ENCODE results near the gene BCAS3. TPM values are rescaled to one million over a fixed set of nuclear protein-coding genes. Genes with fewer than 3 reads are reported as not detected.
A peak's percentile ranks its signal among the peaks of the same experiment; 100 is the strongest.

BCAS3 gene
- total RNA-seq, 1 donor from 2014 or later, result 64.9 TPM

DNA sequence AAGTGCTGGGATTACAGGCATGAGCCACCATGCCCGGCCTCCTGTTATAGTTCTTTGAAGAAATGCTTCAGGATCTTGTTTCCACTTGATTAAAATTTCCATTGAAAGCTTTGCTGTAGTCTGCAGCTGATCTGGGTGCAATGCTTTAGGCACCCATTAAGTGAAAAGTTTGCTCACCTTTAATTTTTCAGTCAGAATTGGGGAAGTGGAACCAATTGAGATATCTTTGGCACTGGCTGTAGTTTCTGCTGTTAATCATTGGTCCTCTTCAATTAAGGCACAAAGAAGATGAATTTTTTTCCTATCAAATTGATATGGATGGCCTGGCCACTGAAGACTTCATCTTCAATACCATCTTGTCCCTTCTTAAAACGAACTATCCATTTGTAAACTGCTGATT is 385.9 kb downstream of the BCAS3 start:
- no peaks in the 10 kb centered on the region for H3K9me3 Mint-ChIP-seq
- no peak overlapping the region for H3K4me3 Mint-ChIP-seq
- H3K27me3 Mint-ChIP-seq (ENCODE audit: low read depth), result no peaks in the 10 kb centered on the region
- H3K4me1 Mint-ChIP-seq, result peaks cover 36% of the 10 kb centered on the region
- peaks cover 5% of the 10 kb centered on the region for H3K36me3 Mint-ChIP-seq
- TF ChIP-seq, protein P1, sequence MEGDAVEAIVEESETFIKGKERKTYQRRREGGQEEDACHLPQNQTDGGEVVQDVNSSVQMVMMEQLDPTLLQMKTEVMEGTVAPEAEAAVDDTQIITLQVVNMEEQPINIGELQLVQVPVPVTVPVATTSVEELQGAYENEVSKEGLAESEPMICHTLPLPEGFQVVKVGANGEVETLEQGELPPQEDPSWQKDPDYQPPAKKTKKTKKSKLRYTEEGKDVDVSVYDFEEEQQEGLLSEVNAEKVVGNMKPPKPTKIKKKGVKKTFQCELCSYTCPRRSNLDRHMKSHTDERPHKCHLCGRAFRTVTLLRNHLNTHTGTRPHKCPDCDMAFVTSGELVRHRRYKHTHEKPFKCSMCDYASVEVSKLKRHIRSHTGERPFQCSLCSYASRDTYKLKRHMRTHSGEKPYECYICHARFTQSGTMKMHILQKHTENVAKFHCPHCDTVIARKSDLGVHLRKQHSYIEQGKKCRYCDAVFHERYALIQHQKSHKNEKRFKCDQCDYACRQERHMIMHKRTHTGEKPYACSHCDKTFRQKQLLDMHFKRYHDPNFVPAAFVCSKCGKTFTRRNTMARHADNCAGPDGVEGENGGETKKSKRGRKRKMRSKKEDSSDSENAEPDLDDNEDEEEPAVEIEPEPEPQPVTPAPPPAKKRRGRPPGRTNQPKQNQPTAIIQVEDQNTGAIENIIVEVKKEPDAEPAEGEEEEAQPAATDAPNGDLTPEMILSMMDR (IDR thresholded peaks at IDR 0.05; ENCODE audit: unreplicated experiment), result no peak
- peak overlapping the region; percentile 95 for H3K27ac Mint-ChIP-seq
- no peak for DNase-seq (ENCODE audit: low spot score in 2 of 2, unreplicated experiment in 2 of 2)

DNA sequence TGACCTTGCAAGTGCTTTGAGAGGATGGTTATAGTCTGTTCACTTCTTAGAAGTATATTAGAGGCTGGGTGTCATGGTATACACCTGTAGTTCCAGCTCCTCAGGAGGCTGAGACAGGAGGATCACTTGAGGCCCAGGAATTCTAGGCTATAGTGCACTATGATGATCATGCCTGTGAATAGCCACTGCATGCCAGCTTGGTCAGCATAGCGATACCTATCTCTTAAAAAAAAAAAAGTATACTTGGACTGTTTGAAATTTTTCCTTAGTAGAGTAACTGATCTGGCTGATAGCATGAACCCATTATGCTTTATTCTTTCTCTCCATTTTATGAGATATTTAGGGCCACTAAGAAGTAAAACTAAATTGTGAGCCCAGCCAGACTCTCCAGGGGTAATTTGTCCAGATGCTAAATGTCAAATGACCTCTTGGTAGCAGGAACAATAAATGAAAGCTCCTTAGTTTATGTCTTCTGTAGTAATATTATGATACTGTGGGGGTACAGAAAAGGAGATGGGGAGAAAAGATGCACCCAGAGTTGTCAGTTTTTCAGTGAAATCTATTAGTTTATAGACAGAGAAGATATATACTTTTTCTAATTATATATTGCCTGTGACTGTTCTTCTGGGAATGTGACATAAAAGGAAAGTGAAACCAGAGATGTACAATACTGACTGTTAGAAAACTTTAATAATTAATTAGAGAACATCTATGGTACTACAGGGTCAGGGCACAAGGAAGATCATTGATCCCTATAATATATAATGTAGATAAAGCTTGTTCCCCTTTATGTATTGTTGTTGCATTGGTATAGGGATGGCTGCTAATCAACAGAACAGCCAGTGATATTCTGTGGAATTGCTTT is 386.7 kb downstream of the BCAS3 start:
- TF ChIP-seq, protein P1 (IDR thresholded peaks at IDR 0.05; ENCODE audit: unreplicated experiment), result no peak
- H3K36me3 Mint-ChIP-seq, result peaks cover 9% of the 10 kb centered on the region
- no peak overlapping the region for H3K4me3 Mint-ChIP-seq
- peaks cover 37% of the 10 kb centered on the region for H3K4me1 Mint-ChIP-seq
- no peak for DNase-seq (ENCODE audit: low spot score in 2 of 2, unreplicated experiment in 2 of 2)
- peaks cover 3% of the 10 kb centered on the region for H3K9me3 Mint-ChIP-seq
- H3K27ac Mint-ChIP-seq, result peak overlapping the region; percentile 95
- H3K27me3 Mint-ChIP-seq (ENCODE audit: low read depth), result no peaks in the 10 kb centered on the region

DNA sequence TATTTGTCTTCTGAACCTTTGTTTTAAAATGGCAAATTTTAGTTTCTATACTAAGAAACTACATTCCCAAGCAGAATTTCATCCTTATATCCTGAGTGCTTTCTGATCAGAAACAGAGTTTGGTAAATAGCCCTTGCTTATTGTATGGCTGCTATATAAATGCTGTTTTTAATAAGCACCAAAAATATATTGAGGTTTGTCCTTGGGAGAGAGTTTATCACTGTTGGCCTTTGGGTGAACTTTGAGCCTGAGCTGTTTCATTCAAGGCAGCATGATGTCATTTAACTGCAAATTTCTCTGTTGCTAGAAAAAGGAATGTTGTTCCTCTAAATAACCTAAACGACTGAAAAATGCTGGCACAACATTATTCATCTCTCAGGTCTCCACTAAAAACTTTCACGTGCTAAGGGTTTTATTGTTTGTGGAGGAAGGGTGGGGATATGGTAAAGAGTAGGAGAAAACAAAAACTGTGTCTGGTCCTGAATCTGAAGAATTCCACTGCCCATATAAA is 387.7 kb downstream of the BCAS3 start:
- H3K4me3 Mint-ChIP-seq, result no peak overlapping the region
- peaks cover 37% of the 10 kb centered on the region for H3K4me1 Mint-ChIP-seq
- peak overlapping the region; percentile 95 for H3K27ac Mint-ChIP-seq
- no peak for DNase-seq (ENCODE audit: low spot score in 2 of 2, unreplicated experiment in 2 of 2)
- no peaks in the 10 kb centered on the region for H3K27me3 Mint-ChIP-seq (ENCODE audit: low read depth)
- H3K9me3 Mint-ChIP-seq, result peaks cover 3% of the 10 kb centered on the region
- TF ChIP-seq, protein P1 (IDR thresholded peaks at IDR 0.05; ENCODE audit: unreplicated experiment), result no peak
- H3K36me3 Mint-ChIP-seq, result peaks cover 11% of the 10 kb centered on the region

DNA sequence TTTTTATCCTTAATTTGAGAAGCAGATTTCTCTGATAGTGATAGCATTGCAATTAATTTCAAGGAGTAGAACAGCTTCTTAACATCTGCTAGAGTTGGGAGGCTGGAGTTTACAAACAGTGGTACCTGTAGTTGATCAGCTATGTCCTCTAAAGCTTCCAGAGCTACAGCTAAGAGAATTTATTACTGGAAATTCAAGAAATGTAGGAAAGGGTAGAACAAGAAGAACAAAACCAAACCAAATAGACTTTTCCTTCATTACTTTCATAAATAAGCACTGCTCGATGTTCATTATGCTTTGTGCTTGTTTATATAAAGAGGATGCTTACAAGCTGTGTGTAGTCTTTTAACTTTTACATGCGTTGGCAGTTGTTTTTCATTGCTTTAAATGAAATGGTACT is 388.4 kb downstream of the BCAS3 start:
- TF ChIP-seq, protein P1 (IDR thresholded peaks at IDR 0.05; ENCODE audit: unreplicated experiment), result no peak
- H3K4me1 Mint-ChIP-seq, result peaks cover 34% of the 10 kb centered on the region

DNA sequence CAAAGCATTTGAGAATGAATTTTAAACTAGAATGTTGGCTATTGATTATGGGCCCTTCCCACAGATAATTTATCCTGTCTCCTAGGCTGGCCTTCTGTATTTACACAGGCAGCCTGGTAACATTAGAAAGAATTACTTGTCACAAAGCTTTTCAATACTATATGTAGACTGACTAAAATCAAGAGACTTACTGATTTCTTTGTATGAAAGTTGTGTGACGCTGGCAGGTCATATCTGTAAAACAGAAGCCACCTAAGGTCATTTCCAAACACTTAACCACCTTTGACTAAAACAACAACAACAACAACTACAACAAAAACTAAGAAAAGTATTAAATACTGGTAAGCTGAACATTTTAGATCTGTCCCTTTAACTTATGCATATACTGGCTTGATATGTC is 393.0 kb downstream of the BCAS3 start:
- no peak for DNase-seq (ENCODE audit: low spot score in 2 of 2, unreplicated experiment in 2 of 2)
- H3K36me3 Mint-ChIP-seq, result peaks cover 8% of the 10 kb centered on the region
- TF ChIP-seq, protein P1 (IDR thresholded peaks at IDR 0.05; ENCODE audit: unreplicated experiment), result no peak
- peaks cover 3% of the 10 kb centered on the region for H3K9me3 Mint-ChIP-seq
- peak overlapping the region; percentile 26 for H3K27ac Mint-ChIP-seq
- no peak overlapping the region for H3K4me3 Mint-ChIP-seq
- no peaks in the 10 kb centered on the region for H3K27me3 Mint-ChIP-seq (ENCODE audit: low read depth)
- H3K4me1 Mint-ChIP-seq, result peaks cover 42% of the 10 kb centered on the region

More for the DNA sequence above, 388.4 kb downstream of the BCAS3 start:
- Mint-ChIP-seq H3K4me3 (no peak overlapping the region), H3K27me3 (ENCODE audit: low read depth) (no peaks in the 10 kb centered on the region), H3K36me3 (peaks cover 11% of the 10 kb centered on the region), H3K9me3 (peaks cover 3% of the 10 kb centered on the region), H3K27ac (peak overlapping the region; percentile 95)
- no peak for DNase-seq (ENCODE audit: low spot score in 2 of 2, unreplicated experiment in 2 of 2)
